B cell (primary cell): ENCODE data around the gene SLC27A1. TPM values are rescaled to one million over a fixed set of nuclear protein-coding genes. Genes with fewer than 3 reads are reported as not detected.
A peak's percentile ranks its signal among the peaks of the same experiment; 100 is the strongest.

Experiments used
- ATAC-seq: fragments of 200-7000 bp; cut with Tn5 transposase; one replicate; pipeline ENCODE4 v1.10.0; 2021; ENCODE audit warnings: low read depth, mild to moderate bottlenecking, moderate number of reproducible peaks, moderate library complexity
- CTCF ChIA-PET: fragments of 350-600 bp; sonication (Branson Sonifier 250); formaldehyde crosslinking; loops from one replicate; lab custom pipeline; 2021; ENCODE audit warnings: antibody characterized with exemption, inconsistent platforms; lab: Charles Lee
- POLR2A ChIA-PET: fragments of 350-600 bp; sonication (Branson Sonifier 250); formaldehyde crosslinking; loops from one replicate; lab custom pipeline; 2021; ENCODE audit warnings: antibody characterized with exemption; lab: Charles Lee
- DNase-seq: peaks from one replicate; pipeline ENCODE4 v3.0.0; 2013
- H2AFZ ChIP-seq: 2 replicates; pipeline ENCODE4 v1.6.1; 2012; ENCODE audit warnings: mild to moderate bottlenecking, low read depth, low read length; ENCODE audit not compliant: insufficient read depth, poor library complexity, severe bottlenecking
- H3K27ac ChIP-seq, 2 donors: 1 replicate in 1 of 2; 2 replicates in 1 of 2; pipeline ENCODE4 v1.5.1; 2012 to 2013; ENCODE audit warnings: low read length in 2 of 2, mild to moderate bottlenecking in 2 of 2, moderate library complexity in 1 of 2
- H3K27me3 ChIP-seq, 4 experiments: fragments of 200-600 bp in 1 of 4; sonication (generic) in 1 of 4; replicated peaks in 1 of 4; 1 replicate in 2 of 4; 2 replicates in 2 of 4; pipeline versions ENCODE4 v1.6.1 to v1.7.0; 2013 to 2016; ENCODE audit warnings: low read length in 3 of 4, mild to moderate bottlenecking in 2 of 4, mixed read lengths in 1 of 4, moderate library complexity in 1 of 4; ENCODE audit not compliant: insufficient read depth in 4 of 4, control insufficient read depth in 3 of 4; ENCODE audit errors: control extremely low read depth in 1 of 4
- H3K36me3 ChIP-seq, 2 experiments: replicated peaks in 1 of 2; 1 replicate in 1 of 2; 2 replicates in 1 of 2; pipeline versions ENCODE4 v1.6.1 to v1.7.1; 2013; ENCODE audit warnings: low read length in 1 of 2; ENCODE audit not compliant: insufficient read depth in 2 of 2, control insufficient read depth in 1 of 2; ENCODE audit errors: control extremely low read depth in 1 of 2, extremely low read depth in 1 of 2
- H3K4me1 ChIP-seq, 2 donors: fragments of 200-600 bp in 1 of 2; sonication (generic) in 1 of 2; 1 replicate in 1 of 2; 2 replicates in 1 of 2; pipeline versions ENCODE4 v1.5.1 to v1.6.1; 2013 to 2017; ENCODE audit warnings: low read length in 2 of 2; ENCODE audit not compliant: control insufficient read depth in 2 of 2, insufficient read depth in 2 of 2
- H3K4me2 ChIP-seq: replicated peaks from 2 replicates; pipeline ENCODE3; 2012; ENCODE audit warnings: mild to moderate bottlenecking, low read depth, low read length; ENCODE audit not compliant: poor library complexity, severe bottlenecking
- H3K4me3 ChIP-seq, 5 experiments: fragments of 200-600 bp in 1 of 5; sonication (generic) in 1 of 5; 1 replicate in 3 of 5; 2 replicates in 2 of 5; pipeline versions ENCODE4 v1.5.1 to v1.7.0; 2011 to 2016; ENCODE audit warnings: low read length in 4 of 5, mild to moderate bottlenecking in 4 of 5, low read depth in 2 of 5, control low read depth in 1 of 5, moderate library complexity in 1 of 5; ENCODE audit not compliant: insufficient read depth in 1 of 5; ENCODE audit errors: control extremely low read depth in 1 of 5, extremely low read depth in 1 of 5
- H3K79me2 ChIP-seq: fragments of 200-600 bp; sonication (generic); one replicate; pipeline ENCODE4 v1.6.0; 2016; ENCODE audit warnings: low read length; ENCODE audit not compliant: control insufficient read depth, insufficient read depth
- H3K9ac ChIP-seq: fragments of 200-600 bp; sonication (generic); 2 replicates; pipeline ENCODE4 v1.6.1; 2017; ENCODE audit warnings: mild to moderate bottlenecking, low read length, moderate library complexity
- H3K9me3 ChIP-seq, 3 donors: one replicate each; pipeline versions ENCODE4 v1.6.1 to v1.7.1; 2013; ENCODE audit warnings: low read length in 2 of 3; ENCODE audit not compliant: control insufficient read depth in 2 of 3, insufficient read depth in 1 of 3; ENCODE audit errors: control extremely low read depth in 1 of 3
- H4K20me1 ChIP-seq: 2 replicates; pipeline ENCODE4 v1.6.0; 2012; ENCODE audit warnings: mild to moderate bottlenecking, low read length; ENCODE audit not compliant: insufficient read depth, control insufficient read depth, poor library complexity, severe bottlenecking
- H3K27ac Mint-ChIP-seq: one replicate; pipeline ENCODE4 v1.8.0; 2021; ENCODE audit warnings: mixed read lengths
- H3K27me3 Mint-ChIP-seq: one replicate; pipeline ENCODE4 v1.8.0; 2021; ENCODE audit warnings: mixed read lengths
- H3K4me1 Mint-ChIP-seq: one replicate; pipeline ENCODE4 v1.8.0; 2021; ENCODE audit warnings: mixed read lengths
- H3K4me3 Mint-ChIP-seq: one replicate; pipeline ENCODE4 v1.8.0; 2021; ENCODE audit warnings: mixed read lengths
- H3K9me3 Mint-ChIP-seq: one replicate; pipeline ENCODE4 v1.8.0; 2022; ENCODE audit warnings: mixed read lengths; ENCODE audit not compliant: insufficient read depth
- CTCF ChIP-seq: fragments of 200-600 bp; IDR thresholded peaks from one replicate; pipeline ENCODE4 v1.8.0; 2022; ENCODE audit warnings: antibody characterized with exemption, mild to moderate bottlenecking
- EZH2 ChIP-seq: IDR thresholded peaks from 2 replicates; pipeline ENCODE4 v1.6.1; 2012; ENCODE audit warnings: borderline replicate concordance, low read depth, mild to moderate bottlenecking, moderate library complexity, low read length; ENCODE audit not compliant: insufficient read depth, poor library complexity, severe bottlenecking
- WGBS: methylation state at CpG from one replicate; pipeline ENCODE4 v1.1.5; 2013; ENCODE audit warnings: missing lambda C conversion rate; ENCODE audit not compliant: insufficient coverage; 5-methylcytosine and 5-hydroxymethylcytosine counted together
- intact Hi-C: fragments of 100-400 bp; cut with micrococcal nuclease; formaldehyde crosslinking; loops from one replicate; pipeline ENCODE4 v1.10.0; 2022
- polyA plus RNA-seq: library from polyadenylated mRNA; depleted of rRNA; stranded (reverse); fragments of >200 nt; gene quantifications from 2 replicates; pipeline ENCODE4 v1.2.3, GENCODE V29; 2012
- total RNA-seq, 2 donors: library from RNA; stranded (reverse); fragments of 120-200 nt in 1 of 2; gene quantifications; 1 replicate in 1 of 2; 2 replicates in 1 of 2; pipeline versions ENCODE4 v1.2.3 to v1.2.4, GENCODE V29; 2013 to 2022

Gene SLC27A1
- total and polyA plus RNA-seq, 2 donors (not counting 1 experiment from before 2014, with no cell fraction given) = 5.1 to 9.5 TPM

GRCh38 chr19:17530586-17530985 lies 60.3 kb downstream of the SLC27A1 start:
- Histone ChIP-seq H3K9me3 (peaks cover 0 to 10% (median 2%) of the 10 kb centered on the region in 3 donors), H3K4me1 (peaks cover 50 to 58% of the 10 kb centered on the region in 2 donors), H3K4me2 (peak overlapping the region; percentile 95), H3K36me3 (peaks cover 0 to 63% of the 10 kb centered on the region in 2 experiments), H4K20me1 (peaks cover 76% of the 10 kb centered on the region), H3K79me2 (peaks cover 91% of the 10 kb centered on the region), H3K4me3 (peak overlapping the region in 2 of 5 experiments; percentile 20 to 93), H3K27ac (peak overlapping the region in 1 of 2 donors; percentile 82), H3K27me3 (no peaks in the 10 kb centered on the region), H3K9ac (peak overlapping the region; percentile 88), H2AFZ (no peak overlapping the region)
- H3K4me1 Mint-ChIP-seq = peaks cover 55% of the 10 kb centered on the region
- H3K27ac Mint-ChIP-seq = peak overlapping the region; percentile 71
- peak overlapping the region; percentile 57 for H3K4me3 Mint-ChIP-seq
- TF ChIP-seq CTCF = no peak
- TF ChIP-seq EZH2 = no peak
- CTCF ChIA-PET = interaction anchor here (0.6 to 5.6 kb wide), 10 partner anchors 8 to 464 kb away, joined by 3 to 33 read pairs (median 6); partner anchors contain the start of gene PGLS
- no peaks in the 10 kb centered on the region for H3K27me3 Mint-ChIP-seq
- DNase-seq = no peak
- ATAC-seq = no peak
- POLR2A ChIA-PET = interaction anchor here (0.6 to 2.1 kb wide), 5 partner anchors 8 to 114 kb away, joined by 3 to 16 read pairs (median 5); partner anchors contain the start of gene PGLS
- intact Hi-C loops = no loop called here
- WGBS = 69% methylated on average over 6 of the region's 8 CpGs
- H3K9me3 Mint-ChIP-seq = no peaks in the 10 kb centered on the region

- H3K4me2 ChIP-seq = no peak overlapping the region
- DNase-seq = no peak
- ChIA-PET CTCF (no interaction called here), POLR2A (no interaction called here)
- no peak overlapping the region for H3K9ac ChIP-seq
- H3K4me3 Mint-ChIP-seq = no peak overlapping the region
- 98% methylated on average over 15 of the region's 16 CpGs for WGBS
- H4K20me1 ChIP-seq = peaks cover 92% of the 10 kb centered on the region
- intact Hi-C loops = no loop called here
- peaks cover 0 to 10% (median 2%) of the 10 kb centered on the region in 3 donors for H3K9me3 ChIP-seq
- no peak overlapping the region for H3K4me3 ChIP-seq
- no peaks in the 10 kb centered on the region for H3K9me3 Mint-ChIP-seq
- peak overlapping the region in 1 of 2 donors; percentile 24 for H3K27ac ChIP-seq
- no peaks in the 10 kb centered on the region for H3K27me3 ChIP-seq
- peaks cover 86% of the 10 kb centered on the region for H3K79me2 ChIP-seq
- H3K27ac Mint-ChIP-seq = no peak overlapping the region
- peaks cover 48% of the 10 kb centered on the region for H3K4me1 Mint-ChIP-seq
- no peak overlapping the region for H2AFZ ChIP-seq
- H3K27me3 Mint-ChIP-seq = no peaks in the 10 kb centered on the region
- ATAC-seq = no peak
- H3K4me1 ChIP-seq = peaks cover 42 to 53% of the 10 kb centered on the region in 2 donors
- TF ChIP-seq EZH2 (no peak), CTCF (no peak)
- peaks cover 0 to 77% of the 10 kb centered on the region in 2 experiments for H3K36me3 ChIP-seq
Observed at GRCh38 chr19:17532116-17532515, 61.8 kb downstream of the SLC27A1 start.
